Hepatocyte (in vitro differentiated cells): ENCODE data around the gene SPECC1L.
"Not testable (repeated sequence)": the region's sequence is repeated elsewhere in the genome, so short reads cannot be mapped to it uniquely, and the experiment has no call there.

ENCODE experiments used
- EZH2 ChIP-seq: fragments of 200-600 bp; sonication (generic); IDR thresholded peaks from 2 replicates; pipeline ENCODE4 v1.6.1; 2016; ENCODE audit warnings: antibody characterized with exemption, mild to moderate bottlenecking, borderline replicate concordance
- EZH2phosphoT487 ChIP-seq: fragments of 200-600 bp; sonication (generic); IDR thresholded peaks from one replicate; pipeline ENCODE4 v1.6.1; 2018; ENCODE audit warnings: antibody characterized with exemption, mild to moderate bottlenecking, low read depth, moderate library complexity; ENCODE audit not compliant: unreplicated experiment, severe bottlenecking
- TF ChIP-seq, protein P1 (sequence below): fragments of 200-600 bp; sonication (generic); IDR thresholded peaks from 2 replicates; pipeline ENCODE4 v1.5.1; 2016; ENCODE audit warnings: antibody characterized with exemption, mild to moderate bottlenecking; ENCODE audit not compliant: poor library complexity

DNA sequence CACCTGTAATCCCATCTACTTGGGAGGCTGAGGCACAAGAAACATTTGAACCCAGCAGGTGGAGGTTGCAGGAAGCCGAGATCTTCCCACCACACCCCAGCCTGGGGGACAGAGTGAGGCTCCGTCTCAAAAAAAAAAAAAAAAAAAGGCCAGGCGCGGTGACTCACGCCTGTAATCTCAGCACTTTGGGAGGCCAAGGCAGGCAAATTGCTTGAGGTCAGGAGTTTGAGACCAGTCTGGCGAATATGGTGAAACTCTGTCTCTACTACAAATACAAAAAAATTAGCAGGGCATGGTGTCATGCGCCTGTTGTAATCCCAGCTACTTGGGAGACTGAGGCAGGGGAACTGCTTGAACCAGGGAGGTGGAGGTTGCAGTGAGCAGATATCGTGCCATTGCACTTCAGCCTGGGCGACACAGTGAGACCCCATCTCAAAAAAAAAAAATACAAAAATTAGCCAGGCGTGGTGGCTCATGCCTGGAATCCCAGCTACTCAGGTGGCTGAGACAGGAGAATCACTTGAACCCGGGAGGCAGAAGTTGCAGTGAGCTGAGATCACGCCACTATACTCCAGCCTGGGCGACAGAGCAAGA lies 32.4 kb upstream of the SPECC1L start:
- TF ChIP-seq, protein P1, sequence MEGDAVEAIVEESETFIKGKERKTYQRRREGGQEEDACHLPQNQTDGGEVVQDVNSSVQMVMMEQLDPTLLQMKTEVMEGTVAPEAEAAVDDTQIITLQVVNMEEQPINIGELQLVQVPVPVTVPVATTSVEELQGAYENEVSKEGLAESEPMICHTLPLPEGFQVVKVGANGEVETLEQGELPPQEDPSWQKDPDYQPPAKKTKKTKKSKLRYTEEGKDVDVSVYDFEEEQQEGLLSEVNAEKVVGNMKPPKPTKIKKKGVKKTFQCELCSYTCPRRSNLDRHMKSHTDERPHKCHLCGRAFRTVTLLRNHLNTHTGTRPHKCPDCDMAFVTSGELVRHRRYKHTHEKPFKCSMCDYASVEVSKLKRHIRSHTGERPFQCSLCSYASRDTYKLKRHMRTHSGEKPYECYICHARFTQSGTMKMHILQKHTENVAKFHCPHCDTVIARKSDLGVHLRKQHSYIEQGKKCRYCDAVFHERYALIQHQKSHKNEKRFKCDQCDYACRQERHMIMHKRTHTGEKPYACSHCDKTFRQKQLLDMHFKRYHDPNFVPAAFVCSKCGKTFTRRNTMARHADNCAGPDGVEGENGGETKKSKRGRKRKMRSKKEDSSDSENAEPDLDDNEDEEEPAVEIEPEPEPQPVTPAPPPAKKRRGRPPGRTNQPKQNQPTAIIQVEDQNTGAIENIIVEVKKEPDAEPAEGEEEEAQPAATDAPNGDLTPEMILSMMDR, result not testable (repeated sequence)
- not testable (repeated sequence) for TF ChIP-seq EZH2, EZH2phosphoT487
